Spinal cord (tissue), 10 donors: ENCODE measurements around the gene ZNF208. TPM values are rescaled to one million over a fixed set of nuclear protein-coding genes. Genes with fewer than 3 reads are reported as not detected.

Experiments used
- DNase-seq, 6 donors: peaks; one replicate each; pipeline versions ENCODE4 v3.0.0 to v3.0.0-alpha.2; 2013 to 2015; ENCODE audit warnings: low spot score in 6 of 6, low read depth in 4 of 6
- H3K27ac ChIP-seq: one replicate; pipeline ENCODE4 v1.5.1; 2013; ENCODE audit warnings: low read depth, low read length, control low read depth
- H3K27me3 ChIP-seq: one replicate; pipeline ENCODE4 v1.6.1; 2013; ENCODE audit warnings: low read length; ENCODE audit not compliant: control insufficient read depth, insufficient read depth
- H3K36me3 ChIP-seq: one replicate; pipeline ENCODE4 v1.6.1; 2013; ENCODE audit warnings: low read length; ENCODE audit not compliant: control insufficient read depth, insufficient read depth
- H3K4me1 ChIP-seq: one replicate; pipeline ENCODE4 v1.6.1; 2013; ENCODE audit warnings: low read length; ENCODE audit not compliant: control insufficient read depth, insufficient read depth
- H3K4me3 ChIP-seq: one replicate; pipeline ENCODE4 v1.5.1; 2013; ENCODE audit warnings: low read depth, low read length, control low read depth
- H3K9me3 ChIP-seq: one replicate; pipeline ENCODE4 v1.6.1; 2013; ENCODE audit warnings: low read length; ENCODE audit not compliant: control insufficient read depth, insufficient read depth
- WGBS: methylation state at CpG from one replicate; pipeline ENCODE4 v1.1.5; 2013; ENCODE audit warnings: missing lambda C conversion rate; ENCODE audit not compliant: insufficient coverage; 5-methylcytosine and 5-hydroxymethylcytosine counted together
- polyA plus RNA-seq, 2 donors: library from polyadenylated mRNA; unstranded; fragments of 120-200 nt; gene quantifications; one replicate each; pipeline ENCODE4 v1.2.1, GENCODE V29; 2013; ENCODE audit not compliant: insufficient read length in 2 of 2
- total RNA-seq, 2 donors: library from RNA; depleted of rRNA in 1 of 2; stranded (reverse); fragments of 120-200 nt in 1 of 2; fragments of >200 nt in 1 of 2; gene quantifications; one replicate each; pipeline versions ENCODE4 v1.2.3 to v1.2.4, GENCODE V29; 2013 to 2014
- donor health status: healthy.

Gene ZNF208
- total and polyA plus RNA-seq, 4 donors = 1.8 to 33.0 (median 3.1) TPM

DNA sequence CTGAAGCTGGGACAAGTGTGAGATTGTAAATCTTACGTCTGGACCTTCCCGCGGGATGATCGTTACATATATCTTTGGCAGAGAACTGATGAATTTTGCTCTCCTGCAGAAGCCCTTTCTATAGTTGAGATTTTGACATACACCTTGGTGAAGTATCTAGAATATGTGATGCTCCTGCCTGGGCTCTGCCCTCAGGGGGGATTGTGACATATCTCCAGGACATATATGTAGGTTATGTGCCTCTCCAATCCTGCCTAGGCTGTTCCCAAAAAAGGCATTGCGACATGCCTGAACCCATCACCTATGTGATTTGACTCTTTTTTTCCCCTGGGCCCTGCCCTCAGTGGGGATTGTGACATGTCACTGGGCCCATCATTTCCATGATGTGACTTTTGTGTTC is 76.6 kb downstream of the ZNF208 start:
- H3K9me3 ChIP-seq = peaks cover 7% of the 10 kb centered on the region
- WGBS = no CpG with 5 or more reads among the region's 5 CpGs
- H3K27ac ChIP-seq = no peak overlapping the region

DNA sequence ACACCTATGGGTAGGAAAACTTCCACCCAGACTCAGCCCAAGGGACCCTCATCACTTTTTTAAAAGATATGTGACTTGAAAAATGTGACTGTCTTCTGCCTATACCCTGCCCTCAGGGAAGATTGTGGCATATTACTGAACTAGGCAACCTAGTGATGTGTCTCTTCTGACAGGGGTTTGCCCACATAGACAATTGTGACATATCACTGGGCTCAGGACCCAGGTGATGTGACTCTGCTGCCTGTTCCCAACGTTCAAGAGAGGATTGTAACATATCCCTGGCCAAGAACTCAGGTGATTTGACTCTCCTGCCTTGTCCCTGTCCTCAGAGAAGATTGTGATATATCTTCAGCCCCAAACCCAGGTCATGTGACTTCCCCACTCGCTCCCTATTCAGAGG is 88.5 kb downstream of the ZNF208 start:
- H3K27me3 ChIP-seq = no peaks in the 10 kb centered on the region
- H3K9me3 ChIP-seq = peaks cover 7% of the 10 kb centered on the region
- no peak for DNase-seq
- no peak overlapping the region for H3K27ac ChIP-seq
- no peaks in the 10 kb centered on the region for H3K36me3 ChIP-seq
- 20% methylated on average over 2 of the region's 2 CpGs for WGBS
- no peak overlapping the region for H3K4me3 ChIP-seq
- no peaks in the 10 kb centered on the region for H3K4me1 ChIP-seq

More for the DNA sequence above, 76.6 kb downstream of the ZNF208 start:
- H3K4me3 ChIP-seq = no peak overlapping the region
- no peaks in the 10 kb centered on the region for H3K4me1 ChIP-seq
- no peak for DNase-seq
- H3K36me3 ChIP-seq = no peaks in the 10 kb centered on the region
- H3K27me3 ChIP-seq = no peaks in the 10 kb centered on the region

DNA sequence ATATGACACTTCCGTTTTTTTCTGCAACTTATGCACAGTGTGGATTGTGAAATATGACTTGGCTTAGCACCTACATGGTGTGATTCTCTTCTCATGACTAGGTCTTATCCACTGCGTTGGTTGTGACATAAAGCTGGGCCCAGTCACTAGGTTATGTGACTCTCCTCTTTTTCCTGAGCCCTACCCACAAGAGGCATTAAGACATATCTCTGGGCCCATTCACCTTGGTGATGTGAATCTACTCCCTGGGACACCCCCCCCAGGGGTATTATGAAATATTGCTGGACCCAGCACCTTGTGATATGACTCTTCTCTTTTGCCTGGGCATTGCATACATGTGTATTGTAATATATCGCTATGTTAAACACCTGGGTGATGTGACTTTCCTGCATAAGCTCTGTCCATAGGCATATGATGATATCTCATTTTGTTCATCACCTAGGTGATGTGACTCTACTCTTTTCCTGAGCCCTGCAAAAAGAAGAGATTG is 89.0 kb downstream of the ZNF208 start:
- no peaks in the 10 kb centered on the region for H3K27me3 ChIP-seq
- no peak for DNase-seq
- no peaks in the 10 kb centered on the region for H3K4me1 ChIP-seq
- H3K27ac ChIP-seq = no peak overlapping the region
- WGBS = 100% methylated on average over 1 of the region's 3 CpGs
- peaks cover 7% of the 10 kb centered on the region for H3K9me3 ChIP-seq
- H3K4me3 ChIP-seq = no peak overlapping the region
- no peaks in the 10 kb centered on the region for H3K36me3 ChIP-seq

DNA sequence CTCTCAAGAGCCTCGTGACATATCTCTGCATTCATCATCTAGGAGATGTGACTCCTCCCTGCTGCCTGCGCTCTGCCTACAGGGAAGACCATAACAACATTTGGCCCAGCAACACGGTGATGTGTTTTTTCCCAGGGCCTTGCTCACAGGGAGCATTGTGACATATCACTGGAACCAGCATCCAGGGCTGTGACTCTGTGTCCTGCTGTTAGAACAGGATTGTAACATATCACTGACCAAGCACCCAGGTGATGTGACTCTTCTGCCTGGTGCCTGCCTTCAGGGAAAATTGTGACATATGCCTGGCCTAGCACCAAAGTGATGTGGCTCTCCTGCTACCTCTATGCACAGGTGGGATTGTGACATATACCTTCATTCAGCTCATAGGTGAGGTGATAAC is 95.3 kb downstream of the ZNF208 start:
- WGBS = 30% methylated on average over 3 of the region's 3 CpGs
- Histone ChIP-seq H3K9me3 (peaks cover 13% of the 10 kb centered on the region), H3K27ac (no peak overlapping the region), H3K4me1 (no peaks in the 10 kb centered on the region), H3K36me3 (no peaks in the 10 kb centered on the region), H3K27me3 (no peaks in the 10 kb centered on the region), H3K4me3 (no peak overlapping the region)
- DNase-seq = no peak

DNA sequence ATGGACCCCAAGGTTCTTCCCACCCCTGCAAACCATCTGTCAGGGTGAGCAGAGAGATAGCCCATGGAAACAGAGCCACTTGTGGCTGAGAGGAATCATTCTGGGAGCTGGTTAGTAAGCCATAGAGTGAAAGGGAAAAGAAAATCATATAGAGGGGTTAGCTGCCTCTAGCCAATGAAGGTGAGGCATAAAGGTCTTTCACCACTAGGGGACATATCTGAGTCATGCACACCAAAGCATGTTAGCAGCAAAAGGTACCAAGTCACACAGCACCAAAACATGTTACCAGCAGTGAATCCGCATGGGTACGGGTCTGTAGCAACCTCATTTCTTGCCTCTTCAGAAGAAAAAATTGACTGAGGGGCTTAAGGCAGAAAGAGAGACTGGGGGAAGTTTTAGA is 98.1 kb downstream of the ZNF208 start:
- Histone ChIP-seq H3K27ac (no peak overlapping the region), H3K27me3 (no peaks in the 10 kb centered on the region), H3K4me1 (no peaks in the 10 kb centered on the region), H3K9me3 (peaks cover 7% of the 10 kb centered on the region), H3K36me3 (no peaks in the 10 kb centered on the region), H3K4me3 (no peak overlapping the region)
- WGBS = no CpG with 5 or more reads among the region's 2 CpGs
- no peak for DNase-seq

DNA sequence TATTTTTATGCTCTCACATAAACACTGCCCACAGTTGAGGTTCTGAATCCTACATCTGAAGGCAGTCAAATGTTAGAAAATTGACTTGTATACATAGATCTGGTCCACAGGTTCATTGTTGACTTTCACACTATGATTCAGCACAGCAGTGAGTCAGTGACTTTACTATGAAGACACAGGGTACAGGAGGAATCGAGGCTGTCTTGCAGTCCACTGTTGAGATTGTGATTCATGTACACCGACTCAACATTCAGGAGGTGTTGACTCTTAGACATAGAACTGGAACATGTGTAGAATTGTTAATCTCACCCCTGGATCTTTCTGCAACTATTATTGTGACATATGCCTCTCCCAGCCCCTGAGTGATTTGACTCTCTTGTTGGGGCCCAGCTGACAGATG is 100.4 kb downstream of the ZNF208 start:
- Histone ChIP-seq H3K9me3 (peaks cover 6% of the 10 kb centered on the region), H3K4me1 (no peaks in the 10 kb centered on the region), H3K36me3 (no peaks in the 10 kb centered on the region), H3K27ac (no peak overlapping the region), H3K27me3 (no peaks in the 10 kb centered on the region), H3K4me3 (no peak overlapping the region)
- WGBS = 78% methylated on average over 1 of the region's 2 CpGs
- no peak for DNase-seq

DNA sequence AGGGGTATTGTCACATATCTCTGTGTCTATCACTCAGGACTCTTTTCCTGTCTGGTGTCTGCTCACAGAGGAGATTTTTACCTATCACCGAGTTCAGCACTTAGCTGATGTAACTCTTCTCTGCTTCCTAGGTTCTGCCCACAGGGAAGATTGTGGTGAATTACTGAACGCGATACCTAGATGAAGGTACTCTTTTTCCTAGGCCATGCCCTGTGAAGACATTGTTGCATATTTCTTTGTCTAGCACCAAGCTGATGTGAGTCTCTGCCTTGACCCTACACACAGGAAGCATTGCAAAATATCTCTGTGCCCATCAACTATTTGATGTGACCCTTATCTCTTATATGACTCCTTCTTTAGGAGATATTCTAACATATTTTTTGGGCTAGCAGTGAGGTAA is 102.7 kb downstream of the ZNF208 start:
- no peaks in the 10 kb centered on the region for H3K36me3 ChIP-seq
- H3K27ac ChIP-seq = no peak overlapping the region
- H3K9me3 ChIP-seq = peaks cover 4% of the 10 kb centered on the region
- WGBS = 85% methylated on average over 3 of the region's 3 CpGs
- H3K4me3 ChIP-seq = no peak overlapping the region
- H3K27me3 ChIP-seq = no peaks in the 10 kb centered on the region
- H3K4me1 ChIP-seq = no peaks in the 10 kb centered on the region
- DNase-seq = no peak

DNA sequence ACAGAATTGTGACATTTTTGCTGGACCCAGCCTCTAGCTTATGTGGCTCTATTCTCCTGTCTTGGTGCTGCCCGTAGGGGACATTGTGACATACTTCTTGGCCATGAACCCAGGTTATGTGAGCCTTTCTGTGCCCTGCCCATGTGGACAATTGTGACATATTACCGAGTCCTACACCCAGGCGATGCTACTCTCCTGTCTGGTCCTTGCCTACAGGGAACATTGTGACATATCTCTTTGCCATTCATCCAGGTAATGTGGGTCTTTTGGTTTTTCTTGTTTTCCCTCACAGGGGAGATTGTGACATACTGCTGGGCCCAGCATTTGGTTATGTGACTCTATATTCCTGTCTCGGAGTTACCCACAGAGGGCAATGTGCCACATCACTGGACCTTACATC is 103.2 kb downstream of the ZNF208 start:
- Histone ChIP-seq H3K4me1 (no peaks in the 10 kb centered on the region), H3K4me3 (no peak overlapping the region), H3K27ac (no peak overlapping the region), H3K36me3 (no peaks in the 10 kb centered on the region), H3K9me3 (peaks cover under 1% of the 10 kb centered on the region), H3K27me3 (no peaks in the 10 kb centered on the region)
- 84% methylated on average over 3 of the region's 4 CpGs for WGBS
- DNase-seq = no peak

DNA sequence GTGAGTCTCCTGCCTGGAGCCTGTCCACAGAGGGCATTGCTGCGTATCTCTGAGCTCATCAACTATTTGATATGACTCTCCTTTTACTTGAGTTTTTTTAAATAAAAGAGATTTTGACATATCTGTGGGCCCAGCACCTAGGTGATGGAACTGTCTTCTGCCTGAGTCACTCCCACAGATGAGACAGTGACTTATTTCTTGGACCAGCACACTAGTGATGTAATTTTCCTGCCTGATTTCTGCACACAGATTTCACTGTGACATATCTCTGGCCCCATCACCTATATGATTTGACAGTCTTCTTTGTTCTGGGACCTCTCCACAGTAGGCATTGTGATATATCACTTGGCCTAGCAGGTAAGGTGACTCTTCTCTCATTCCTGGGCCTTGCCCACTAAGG is 108.2 kb downstream of the ZNF208 start:
- WGBS = no CpG with 5 or more reads among the region's 1 CpG
- H3K27ac ChIP-seq = no peak overlapping the region
- no peak for DNase-seq
- no peaks in the 10 kb centered on the region for H3K36me3 ChIP-seq
- no peaks in the 10 kb centered on the region for H3K27me3 ChIP-seq
- no peaks in the 10 kb centered on the region for H3K4me1 ChIP-seq
- H3K9me3 ChIP-seq = no peaks in the 10 kb centered on the region
- H3K4me3 ChIP-seq = no peak overlapping the region

DNA sequence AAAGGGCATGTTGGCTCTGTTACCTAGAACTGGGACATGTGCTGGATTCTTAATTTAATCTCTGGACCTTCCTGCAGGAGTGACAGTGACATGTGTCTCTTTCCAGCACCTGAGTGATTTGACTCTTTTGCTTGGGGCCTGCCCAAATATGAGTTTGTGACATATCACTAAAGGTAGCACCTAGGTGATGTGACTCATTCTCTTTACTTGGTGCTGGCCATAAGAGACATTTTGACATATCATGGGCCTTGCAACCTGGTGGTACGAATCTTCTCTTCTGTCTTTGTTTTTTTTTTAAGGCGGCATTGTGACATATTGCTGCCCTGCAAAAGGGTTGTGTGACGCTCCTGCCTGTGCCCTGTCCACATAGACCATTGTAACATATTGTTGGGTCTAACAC is 108.9 kb downstream of the ZNF208 start:
- no peaks in the 10 kb centered on the region for H3K4me1 ChIP-seq
- no peak for DNase-seq
- H3K36me3 ChIP-seq = no peaks in the 10 kb centered on the region
- no peak overlapping the region for H3K27ac ChIP-seq
- H3K4me3 ChIP-seq = no peak overlapping the region
- no peaks in the 10 kb centered on the region for H3K27me3 ChIP-seq
- no peaks in the 10 kb centered on the region for H3K9me3 ChIP-seq
- WGBS = 68% methylated on average over 3 of the region's 3 CpGs
